ENCODE measurements around the gene APOO.

- TF ChIP-seq, protein P1, sequence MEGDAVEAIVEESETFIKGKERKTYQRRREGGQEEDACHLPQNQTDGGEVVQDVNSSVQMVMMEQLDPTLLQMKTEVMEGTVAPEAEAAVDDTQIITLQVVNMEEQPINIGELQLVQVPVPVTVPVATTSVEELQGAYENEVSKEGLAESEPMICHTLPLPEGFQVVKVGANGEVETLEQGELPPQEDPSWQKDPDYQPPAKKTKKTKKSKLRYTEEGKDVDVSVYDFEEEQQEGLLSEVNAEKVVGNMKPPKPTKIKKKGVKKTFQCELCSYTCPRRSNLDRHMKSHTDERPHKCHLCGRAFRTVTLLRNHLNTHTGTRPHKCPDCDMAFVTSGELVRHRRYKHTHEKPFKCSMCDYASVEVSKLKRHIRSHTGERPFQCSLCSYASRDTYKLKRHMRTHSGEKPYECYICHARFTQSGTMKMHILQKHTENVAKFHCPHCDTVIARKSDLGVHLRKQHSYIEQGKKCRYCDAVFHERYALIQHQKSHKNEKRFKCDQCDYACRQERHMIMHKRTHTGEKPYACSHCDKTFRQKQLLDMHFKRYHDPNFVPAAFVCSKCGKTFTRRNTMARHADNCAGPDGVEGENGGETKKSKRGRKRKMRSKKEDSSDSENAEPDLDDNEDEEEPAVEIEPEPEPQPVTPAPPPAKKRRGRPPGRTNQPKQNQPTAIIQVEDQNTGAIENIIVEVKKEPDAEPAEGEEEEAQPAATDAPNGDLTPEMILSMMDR (IDR thresholded peaks at IDR 0.05; ENCODE audit: insufficient read depth, low read length, poor library complexity, severe bottlenecking), result no peak
- TF ChIP-seq EZH2phosphoT487 (conservative IDR thresholded peaks at IDR 0.05; ENCODE audit: low read length), result no peak
These were observed 88.1 kb downstream of the APOO start for GRCh38 chrX:23819385-23820234.

Measured in SU-DHL-6 (cell line).